SU-DHL-6 (cell line): ENCODE results near the gene ALX4.

Source experiments
- EZH2phosphoT487 ChIP-seq: fragments of 200-600 bp; sonication (generic), shearing (Covaris generic); conservative IDR thresholded peaks from 2 replicates; pipeline ENCODE4 v1.6.1; 2018; ENCODE audit warnings: mild to moderate bottlenecking, antibody characterized with exemption, low read length, moderate library complexity, mixed read lengths
- TF ChIP-seq, protein P1 (sequence below): fragments of 200-600 bp; sonication (generic); IDR thresholded peaks from one replicate; pipeline ENCODE4 v1.5.1; 2017; ENCODE audit warnings: antibody characterized with exemption, mild to moderate bottlenecking, low read length, moderate library complexity; ENCODE audit not compliant: insufficient read depth, poor library complexity, severe bottlenecking

DNA sequence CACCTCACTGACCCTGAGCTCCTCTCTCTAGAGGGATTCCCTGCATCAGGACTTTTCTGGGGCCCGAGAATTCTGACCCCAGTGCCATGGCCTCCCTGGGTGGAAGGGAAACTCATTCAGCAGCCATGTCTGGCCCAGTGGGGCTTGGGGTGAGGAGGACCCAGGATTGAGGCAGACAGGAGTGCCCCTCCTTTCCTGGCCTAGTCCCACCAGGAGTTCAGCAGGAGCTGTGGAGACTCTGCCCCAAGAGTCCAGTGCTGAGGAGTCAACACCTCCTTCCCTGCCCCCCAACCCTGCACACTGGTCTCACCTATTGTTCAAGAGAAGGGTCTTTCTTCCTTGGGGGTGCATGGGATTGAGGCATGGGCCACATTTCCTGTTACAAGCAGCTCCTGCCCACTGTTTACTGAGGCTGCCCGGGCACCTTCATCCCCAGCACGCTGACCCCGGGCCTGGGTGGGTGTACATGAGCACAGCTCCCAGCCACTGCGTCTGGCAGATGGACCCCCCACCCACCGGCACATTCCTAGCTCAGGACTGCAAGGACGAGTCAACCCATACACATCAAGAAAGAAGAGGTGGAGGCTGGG, 33.9 kb downstream of the ALX4 start:
- TF ChIP-seq, protein P1, sequence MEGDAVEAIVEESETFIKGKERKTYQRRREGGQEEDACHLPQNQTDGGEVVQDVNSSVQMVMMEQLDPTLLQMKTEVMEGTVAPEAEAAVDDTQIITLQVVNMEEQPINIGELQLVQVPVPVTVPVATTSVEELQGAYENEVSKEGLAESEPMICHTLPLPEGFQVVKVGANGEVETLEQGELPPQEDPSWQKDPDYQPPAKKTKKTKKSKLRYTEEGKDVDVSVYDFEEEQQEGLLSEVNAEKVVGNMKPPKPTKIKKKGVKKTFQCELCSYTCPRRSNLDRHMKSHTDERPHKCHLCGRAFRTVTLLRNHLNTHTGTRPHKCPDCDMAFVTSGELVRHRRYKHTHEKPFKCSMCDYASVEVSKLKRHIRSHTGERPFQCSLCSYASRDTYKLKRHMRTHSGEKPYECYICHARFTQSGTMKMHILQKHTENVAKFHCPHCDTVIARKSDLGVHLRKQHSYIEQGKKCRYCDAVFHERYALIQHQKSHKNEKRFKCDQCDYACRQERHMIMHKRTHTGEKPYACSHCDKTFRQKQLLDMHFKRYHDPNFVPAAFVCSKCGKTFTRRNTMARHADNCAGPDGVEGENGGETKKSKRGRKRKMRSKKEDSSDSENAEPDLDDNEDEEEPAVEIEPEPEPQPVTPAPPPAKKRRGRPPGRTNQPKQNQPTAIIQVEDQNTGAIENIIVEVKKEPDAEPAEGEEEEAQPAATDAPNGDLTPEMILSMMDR: no peak
- TF ChIP-seq EZH2phosphoT487: no peak
